GM18873 (cell line): ENCODE data around the gene CBX1.
"Not testable (repeated sequence)": the region's sequence is repeated elsewhere in the genome, so short reads cannot be mapped to it uniquely, and the experiment has no call there.

ENCODE experiments used
- ATAC-seq: cut with Tn5 transposase; IDR thresholded peaks from one replicate; pipeline ENCODE4 v1.9.1; 2021; ENCODE audit warnings: mild to moderate bottlenecking, moderate library complexity, moderate number of reproducible peaks; ENCODE audit not compliant: unreplicated experiment, low FRiP score

CBX1 gene

DNA sequence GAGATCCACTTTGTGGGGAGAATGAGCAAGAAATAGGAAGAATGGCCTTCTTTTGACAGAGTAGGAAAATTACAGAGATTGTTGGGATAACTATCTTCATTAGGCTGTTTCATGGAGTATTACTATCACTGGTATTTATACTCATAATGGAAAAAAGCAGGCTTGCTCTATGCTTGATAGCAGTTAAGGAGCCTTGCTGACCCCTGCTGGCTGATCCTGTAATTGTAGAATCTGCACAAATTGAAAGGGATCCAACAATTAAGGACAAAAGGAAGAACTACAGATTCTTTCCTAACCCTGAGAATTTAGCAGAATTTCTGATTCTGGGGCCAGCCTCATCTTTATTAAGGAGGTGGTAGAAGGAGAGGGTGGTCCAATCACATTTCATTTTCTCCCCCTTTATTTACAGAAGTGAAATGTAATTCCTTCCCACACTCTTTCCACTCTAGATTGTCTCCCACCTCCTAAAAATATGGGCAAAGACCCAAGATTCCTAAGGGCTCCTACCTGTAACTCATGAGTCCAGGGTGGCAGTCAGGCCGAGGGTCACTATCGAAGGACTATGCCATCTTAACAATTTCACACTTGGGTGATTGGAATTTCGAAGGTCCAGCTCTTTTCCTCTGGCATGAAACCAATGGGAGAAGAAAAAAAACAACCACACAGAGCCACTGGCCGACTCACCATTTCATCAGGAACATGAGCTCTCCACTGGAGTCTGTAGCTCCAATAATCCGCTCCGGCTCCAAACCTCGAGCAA lies 26.8 kb downstream of the CBX1 start:
- no peak for ATAC-seq

DNA sequence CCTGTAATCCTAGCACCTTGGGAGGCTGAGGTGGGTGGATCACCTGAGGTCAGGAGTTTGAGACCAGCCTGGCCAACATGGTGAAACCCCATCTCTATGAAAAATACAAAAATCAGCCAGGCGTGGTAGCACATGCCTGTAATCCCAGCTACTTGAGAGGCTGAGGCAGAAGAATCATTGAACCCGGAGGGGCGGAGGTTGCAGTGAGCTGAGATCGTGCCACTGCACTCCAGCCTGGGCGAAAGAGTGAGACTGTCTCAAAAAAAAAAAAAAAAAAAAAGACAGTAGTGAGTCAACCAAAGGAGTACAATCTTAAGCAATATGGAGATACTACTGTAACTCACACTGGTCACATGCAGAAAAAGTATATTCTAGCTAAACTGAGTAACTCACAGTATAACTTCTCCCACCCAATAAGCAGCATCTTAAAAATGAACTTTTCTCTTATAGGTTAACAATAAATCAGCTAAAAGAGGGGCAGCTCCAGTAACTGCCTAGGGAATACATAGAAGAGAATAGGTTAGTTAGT lies 27.6 kb downstream of the CBX1 start:
- not testable (repeated sequence) for ATAC-seq

DNA sequence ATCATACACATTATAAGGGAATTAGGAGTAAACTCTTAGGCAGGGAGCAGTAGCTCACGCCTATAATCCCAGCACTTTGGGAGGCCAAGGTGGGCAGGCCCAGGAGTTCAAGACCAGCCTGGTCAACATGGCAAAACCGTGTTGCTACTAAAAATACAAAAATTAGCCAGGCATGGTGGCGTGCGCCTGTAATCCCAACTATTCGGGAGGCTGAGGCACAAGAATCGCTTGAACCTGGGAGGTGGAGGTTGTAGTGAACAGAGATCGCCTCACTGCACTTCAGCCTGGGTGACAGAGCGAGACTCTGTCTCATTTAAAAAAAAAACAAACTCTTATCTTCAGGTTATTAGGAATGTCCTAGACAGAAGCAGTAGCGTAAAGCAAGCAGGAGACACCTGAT lies 28.5 kb downstream of the CBX1 start:
- not testable (repeated sequence) for ATAC-seq

DNA sequence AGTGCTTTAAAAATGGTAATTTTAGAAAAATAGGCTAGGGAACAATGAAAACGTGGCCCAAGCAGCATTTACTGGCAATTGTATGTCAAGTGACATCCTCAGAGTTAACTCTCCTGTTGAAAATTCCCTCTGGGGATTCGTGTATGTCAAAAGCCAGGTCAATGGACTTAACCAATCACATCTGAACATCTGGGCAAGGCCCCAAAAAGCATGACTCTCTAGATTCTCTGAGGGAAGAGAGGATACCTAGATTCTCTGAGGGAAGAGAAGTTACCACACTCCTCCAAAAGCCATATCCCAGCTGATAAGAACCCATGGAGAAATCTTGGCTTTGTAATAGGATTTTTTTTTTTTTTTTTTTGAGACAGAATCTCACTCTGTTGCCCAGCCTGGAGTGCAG lies 29.6 kb downstream of the CBX1 start:
- ATAC-seq = no peak

DNA sequence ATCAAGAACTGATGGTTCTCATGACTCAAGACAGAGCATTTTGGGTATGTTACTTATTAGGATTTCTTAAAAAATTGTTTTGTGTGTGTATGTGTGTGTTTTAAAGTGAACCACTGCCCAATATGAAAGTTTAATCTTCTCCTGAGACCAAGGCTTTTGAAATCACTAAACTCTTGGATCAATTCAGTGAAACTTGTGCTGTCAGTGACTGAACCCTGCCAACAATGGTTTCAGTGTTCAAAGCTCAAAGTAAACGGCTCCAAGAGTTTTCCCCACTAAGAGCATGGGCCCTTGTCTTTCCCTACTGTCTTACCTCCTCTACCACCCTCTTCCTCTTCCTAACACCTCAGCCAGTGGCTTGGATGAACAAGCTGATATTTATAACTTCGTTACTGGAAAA lies 31.1 kb downstream of the CBX1 start:
- ATAC-seq = no peak

DNA sequence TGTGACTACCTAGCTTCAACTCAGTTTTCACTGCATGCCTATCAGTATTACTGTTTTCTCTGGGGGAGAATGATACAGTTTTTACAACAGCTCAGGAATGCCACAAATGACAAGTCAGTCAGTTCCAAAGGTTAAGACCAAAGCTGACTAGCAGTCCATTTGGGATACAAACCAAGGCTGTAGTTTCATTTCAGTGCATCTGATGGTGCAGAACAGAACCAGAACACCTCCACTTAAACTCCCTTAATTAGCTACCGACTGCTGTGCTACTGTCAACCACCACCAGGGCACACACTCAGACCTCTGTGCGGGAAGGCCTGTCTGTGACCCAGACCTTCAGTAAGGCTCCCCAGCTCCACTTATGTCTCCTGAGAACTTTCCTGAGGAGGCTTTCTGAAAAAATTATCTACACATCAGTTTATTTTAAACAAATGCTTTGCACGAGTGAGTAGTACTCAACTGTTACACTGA lies 32.8 kb downstream of the CBX1 start:
- no peak for ATAC-seq

DNA sequence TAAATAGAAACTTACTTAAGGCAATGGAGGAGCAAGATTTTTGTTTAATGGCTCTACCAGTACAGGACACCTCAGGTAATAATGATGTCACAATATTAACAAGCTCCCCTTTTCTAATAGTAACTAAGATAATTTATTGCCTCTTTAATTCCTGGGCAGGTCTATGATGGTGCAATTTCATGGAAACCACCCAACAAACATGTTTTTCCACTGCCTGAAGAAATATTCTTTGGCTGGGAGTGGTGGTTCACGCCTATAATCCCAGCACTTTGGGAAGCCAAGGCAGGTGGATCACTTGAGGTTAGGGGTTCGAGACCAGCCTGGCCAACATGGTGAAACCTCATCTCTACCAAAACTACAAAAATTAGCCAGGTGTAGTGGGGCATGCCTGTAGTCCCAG lies 33.5 kb downstream of the CBX1 start:
- not testable (repeated sequence) for ATAC-seq

DNA sequence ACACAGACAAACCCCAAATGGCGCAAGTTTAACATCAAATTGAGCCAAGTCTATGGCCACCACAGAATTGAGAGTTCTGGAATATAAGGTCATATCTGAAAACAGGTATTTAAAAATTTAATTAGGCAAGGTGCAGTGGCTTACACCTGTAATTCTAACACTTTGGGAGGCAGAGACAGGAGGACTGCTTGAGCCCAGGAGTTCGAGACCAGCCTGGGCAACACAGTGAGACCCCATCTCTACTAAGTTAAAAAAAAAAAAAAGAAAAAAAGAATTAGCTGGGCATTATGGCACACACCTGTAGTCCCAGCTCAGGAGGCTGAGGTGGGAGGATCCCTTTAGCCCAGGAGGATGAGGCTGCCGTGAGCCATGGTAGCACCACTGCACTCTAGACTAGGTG lies 34.0 kb downstream of the CBX1 start:
- no peak for ATAC-seq

DNA sequence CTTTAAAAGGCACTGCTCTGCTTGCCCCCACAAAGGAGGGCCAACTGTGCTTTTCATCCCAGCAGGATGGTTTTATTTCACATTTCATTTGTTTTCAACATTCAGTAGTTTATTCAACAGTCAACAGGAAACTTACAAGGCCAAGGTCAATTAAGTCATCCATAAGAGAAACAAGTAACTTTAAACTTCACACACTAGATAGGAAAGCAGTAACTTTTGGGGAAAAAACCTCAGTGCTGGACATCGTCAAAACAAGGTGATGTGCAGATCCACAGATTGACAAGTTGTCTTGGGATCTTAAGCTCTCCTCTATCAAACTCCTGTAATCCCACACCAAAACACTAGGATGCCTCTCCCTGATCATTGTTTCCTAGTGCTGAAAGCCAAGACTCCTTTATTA lies 34.6 kb downstream of the CBX1 start:
- ATAC-seq = no peak

DNA sequence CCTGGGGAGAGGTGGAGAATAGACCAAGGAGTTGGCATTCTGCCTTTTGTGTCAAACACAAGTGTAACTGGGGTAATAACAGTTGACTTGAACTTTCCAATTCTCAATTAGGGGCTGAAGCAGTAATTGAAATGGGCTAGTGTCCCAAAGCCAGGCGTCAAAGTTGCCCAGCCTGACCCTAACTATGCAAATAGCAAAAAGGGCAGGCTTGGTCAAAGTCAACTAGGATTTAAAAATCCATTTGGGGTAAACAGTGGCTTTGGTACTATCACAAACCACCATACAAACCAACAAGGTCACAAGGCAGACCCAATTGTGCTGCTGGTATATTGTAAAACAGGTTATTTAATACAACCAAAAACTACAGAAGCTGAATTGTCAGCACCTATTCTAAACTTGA lies 35.1 kb downstream of the CBX1 start:
- ATAC-seq = no peak

DNA sequence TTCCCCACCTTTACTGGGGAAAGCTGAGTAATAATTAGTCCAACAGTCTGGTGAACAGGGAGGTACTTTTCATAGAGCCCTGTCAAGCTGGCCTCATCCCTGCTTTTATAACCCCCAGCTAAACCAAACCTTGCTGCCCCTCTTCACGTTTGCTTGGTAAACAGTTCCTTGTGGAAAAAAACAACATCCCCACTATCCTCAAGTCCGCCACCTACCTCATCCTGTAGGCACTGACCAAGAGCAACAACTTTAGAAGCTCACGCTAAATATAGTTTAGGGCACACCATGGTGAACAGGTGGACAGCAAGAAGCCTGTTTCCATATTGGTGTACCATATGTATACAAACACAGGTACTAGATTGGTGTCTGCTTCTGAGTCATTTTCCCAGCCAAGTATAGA lies 36.6 kb downstream of the CBX1 start:
- ATAC-seq = no peak

DNA sequence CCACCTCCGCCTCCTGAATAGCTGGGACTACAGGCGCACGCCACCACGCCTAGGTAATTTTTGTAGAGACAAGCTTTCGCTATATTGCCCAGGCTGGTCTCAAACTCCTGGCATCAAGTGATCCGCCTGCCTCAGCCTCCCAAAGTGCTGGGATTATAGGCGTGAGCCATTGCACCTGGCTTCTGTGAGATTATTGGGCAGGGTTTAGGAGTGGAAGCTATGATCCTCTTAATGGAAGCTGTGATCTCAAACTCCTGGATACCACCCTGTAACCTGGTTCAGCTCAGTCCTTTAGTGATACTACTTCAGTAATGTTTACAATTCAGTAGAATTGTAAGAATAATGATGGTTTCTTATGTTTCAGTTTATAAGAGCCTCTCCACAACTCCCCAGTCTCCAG lies 39.0 kb downstream of the CBX1 start:
- no peak for ATAC-seq

DNA sequence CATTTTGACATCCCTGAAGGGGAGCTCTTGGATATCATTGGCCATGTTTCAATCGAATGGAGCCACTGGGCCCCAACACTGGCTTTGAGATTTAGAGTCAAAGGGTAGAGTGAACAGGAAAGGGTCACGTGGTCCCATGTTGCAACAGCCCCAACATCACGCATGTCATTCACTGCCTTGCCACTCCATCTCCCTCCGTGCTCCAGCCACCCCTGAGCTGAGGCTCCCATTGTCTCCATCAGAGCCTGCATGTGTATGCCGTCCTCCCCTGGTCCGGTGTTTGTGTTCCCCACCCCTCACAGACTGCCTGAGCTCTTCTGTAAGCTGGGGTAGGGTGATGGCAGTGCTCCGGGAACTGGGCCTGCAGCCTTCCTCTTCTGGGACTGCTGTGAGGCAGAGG lies 41.0 kb downstream of the CBX1 start:
- no peak for ATAC-seq

DNA sequence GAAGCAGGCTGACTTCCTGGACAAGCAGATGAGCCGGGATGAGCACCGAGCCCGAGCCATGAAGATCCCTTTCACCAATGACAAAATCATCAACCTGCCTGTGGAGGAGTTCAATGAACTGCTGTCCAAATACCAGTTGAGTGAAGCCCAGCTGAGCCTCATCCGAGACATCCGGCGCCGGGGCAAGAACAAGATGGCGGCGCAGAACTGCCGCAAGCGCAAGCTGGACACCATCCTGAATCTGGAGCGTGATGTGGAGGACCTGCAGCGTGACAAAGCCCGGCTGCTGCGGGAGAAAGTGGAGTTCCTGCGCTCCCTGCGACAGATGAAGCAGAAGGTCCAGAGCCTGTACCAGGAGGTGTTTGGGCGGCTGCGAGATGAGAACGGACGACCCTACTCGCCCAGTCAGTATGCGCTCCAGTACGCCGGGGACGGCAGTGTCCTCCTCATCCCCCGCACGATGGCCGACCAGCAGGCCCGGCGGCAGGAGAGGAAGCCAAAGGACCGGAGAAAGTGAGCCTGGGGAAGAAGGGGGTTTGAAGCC lies 42.1 kb downstream of the CBX1 start:
- no peak for ATAC-seq

DNA sequence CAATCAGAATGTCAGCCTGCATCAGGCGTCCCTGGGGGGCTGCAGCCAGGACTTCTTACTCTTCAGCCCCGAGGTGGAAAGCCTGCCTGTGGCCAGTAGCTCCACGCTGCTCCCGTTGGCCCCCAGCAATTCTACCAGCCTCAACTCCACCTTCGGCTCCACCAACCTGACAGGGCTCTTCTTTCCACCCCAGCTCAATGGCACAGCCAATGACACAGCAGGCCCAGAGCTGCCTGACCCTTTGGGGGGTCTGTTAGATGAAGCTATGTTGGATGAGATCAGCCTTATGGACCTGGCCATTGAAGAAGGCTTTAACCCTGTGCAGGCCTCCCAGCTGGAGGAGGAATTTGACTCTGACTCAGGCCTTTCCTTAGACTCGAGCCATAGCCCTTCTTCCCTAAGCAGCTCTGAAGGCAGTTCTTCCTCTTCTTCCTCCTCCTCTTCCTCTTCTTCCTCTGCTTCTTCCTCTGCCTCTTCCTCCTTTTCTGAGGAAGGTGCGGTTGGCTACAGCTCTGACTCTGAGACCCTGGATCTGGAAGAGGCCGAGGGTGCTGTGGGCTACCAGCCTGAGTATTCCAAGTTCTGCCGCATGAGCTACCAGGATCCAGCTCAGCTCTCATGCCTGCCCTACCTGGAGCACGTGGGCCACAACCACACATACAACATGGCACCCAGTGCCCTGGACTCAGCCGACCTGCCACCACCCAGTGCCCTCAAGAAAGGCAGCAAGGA lies 42.7 kb downstream of the CBX1 start:
- ATAC-seq = no peak

DNA sequence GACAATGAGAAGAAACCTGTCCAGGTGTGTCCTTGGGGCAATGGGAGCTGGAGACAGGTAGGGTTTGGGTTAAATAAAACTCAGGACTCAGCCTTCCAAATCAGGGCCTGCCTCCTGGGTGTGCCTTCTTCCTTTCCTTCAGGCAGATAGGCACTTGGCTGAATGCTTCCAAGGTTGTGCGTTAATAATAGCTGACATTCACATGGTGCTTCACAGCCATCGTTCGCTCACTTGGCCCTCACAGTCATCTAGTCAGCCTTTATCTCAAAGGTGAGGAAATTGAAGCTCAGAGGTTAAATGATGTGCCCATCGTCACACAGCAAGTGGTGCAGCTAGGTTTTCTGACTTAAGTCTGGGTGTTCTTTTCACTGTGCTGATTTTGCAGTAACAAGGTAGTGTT lies 43.7 kb downstream of the CBX1 start:
- no peak for ATAC-seq

DNA sequence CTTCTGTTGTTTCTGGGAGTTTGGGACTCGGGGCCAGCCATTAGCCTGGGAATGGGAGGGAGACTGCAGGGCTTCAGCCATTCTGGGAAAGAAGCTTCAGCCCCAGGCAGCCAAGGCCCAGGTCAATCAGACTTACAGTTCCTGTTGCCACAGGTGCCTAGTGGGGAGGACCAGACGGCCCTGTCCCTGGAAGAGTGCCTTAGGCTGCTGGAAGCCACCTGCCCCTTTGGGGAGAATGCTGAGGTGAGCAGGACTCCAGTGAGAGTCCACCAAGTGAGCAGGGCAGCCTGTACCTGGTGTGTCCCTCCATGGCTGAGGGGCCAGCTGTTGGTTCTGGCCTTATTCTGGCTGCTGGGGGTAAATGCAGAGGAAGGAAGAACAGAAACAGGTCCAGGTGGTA lies 44.4 kb downstream of the CBX1 start:
- ATAC-seq = no peak

DNA sequence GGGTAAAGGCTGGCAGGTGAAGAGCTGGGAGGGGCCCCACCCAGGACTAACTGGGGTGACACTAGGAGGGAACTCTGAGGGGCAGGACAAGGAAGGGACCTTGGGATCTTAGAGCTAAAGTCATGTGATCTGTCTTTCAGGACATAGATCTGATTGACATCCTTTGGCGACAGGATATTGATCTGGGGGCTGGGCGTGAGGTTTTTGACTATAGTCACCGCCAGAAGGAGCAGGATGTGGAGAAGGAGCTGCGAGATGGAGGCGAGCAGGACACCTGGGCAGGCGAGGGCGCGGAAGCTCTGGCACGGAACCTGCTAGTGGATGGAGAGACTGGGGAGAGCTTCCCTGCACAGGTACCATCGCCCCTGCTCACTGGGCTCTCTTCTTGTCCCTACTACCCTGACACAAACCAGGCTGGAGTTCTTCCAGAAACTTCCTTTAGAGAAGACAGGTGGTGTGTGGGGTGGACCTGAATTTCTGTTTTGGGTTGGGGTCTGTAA lies 45.0 kb downstream of the CBX1 start:
- no peak for ATAC-seq

DNA sequence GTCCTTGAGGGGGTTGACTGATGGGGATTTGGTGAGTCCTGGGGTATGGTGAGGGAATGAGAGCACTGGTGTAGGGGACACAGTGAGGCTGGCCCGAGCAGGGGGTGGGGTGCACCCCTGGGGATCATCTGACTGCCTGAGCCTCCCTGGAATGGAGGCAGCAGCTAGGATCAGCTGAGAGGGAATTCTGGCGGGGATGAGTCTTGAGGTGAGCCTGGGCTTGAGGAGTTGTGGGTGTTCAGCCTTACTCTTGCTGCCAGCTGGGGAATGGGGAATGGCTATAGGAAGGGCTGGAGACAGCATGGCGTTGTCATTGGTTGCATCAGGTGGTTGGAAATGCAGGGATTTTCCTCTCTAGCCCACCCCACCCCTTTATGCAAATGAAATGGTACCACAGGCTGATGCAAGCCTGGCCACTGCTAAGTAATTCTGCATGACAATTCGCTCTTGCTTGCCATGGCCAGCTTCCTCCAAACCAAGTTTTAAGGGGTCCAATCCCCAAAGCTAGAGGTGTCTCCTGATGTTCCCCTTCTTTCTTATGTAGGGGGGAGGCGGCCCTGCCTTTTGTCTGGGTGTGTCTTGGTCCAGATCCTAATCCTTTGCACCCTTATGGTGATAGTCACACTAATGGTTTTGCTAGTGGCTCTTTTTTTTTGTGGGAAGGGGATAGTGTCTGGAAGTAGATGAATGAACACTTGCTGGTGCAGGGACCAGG lies 45.6 kb downstream of the CBX1 start:
- ATAC-seq = no peak

DNA sequence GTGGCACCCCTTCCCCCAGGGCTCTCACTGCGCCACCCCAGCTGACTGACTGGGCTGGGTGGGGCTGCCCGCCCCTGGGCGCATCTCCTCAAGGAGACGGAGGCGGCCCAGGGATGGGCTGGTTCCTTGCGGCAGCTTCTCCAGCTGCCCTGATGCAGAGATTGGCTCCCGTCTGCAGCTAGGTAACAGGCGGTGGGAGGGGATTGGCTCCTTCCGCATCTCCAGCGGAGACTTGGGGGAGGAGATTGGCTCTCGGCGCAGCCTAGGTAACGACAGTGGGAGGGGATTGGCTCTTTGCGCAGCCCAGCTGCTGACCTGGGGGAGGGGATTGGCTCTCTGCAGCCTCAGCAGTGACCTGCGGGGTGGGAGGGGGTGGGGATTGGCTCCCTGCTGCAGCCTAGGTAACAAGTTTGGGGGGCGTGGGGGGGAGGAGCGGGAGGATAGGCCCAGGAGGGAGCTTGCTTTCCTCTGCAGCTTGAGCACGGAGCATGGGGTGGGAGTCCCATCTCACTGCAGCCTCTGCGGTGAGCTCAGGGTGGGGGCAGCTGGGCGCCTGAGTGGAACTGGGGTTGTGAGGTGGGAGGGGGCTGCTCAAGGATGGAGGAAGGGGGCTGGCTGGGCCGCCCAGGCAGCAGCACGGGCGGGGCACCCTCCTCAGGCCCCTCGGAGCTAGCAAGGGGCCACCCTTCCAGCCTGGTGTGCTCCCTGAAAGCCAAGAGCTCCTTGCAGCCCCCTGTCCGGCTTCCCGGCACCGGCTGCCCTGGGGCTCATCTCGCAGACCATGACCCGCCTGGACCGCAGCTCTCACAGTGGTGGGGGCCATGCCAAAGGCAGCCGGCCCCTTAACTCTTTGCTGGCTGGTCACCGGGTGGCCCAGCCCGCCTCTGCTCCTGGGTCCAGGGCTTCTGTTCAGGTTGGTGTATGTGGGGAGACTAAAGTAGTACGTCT lies 46.8 kb downstream of the CBX1 start:
- no peak for ATAC-seq
